RWPE2 (cell line): ENCODE measurements around the gene UNCX.

ENCODE experiments used
- ATAC-seq: fragments of 200-7000 bp; cut with Tn5 transposase; 3 replicates; pipeline ENCODE4 v1.9.1; 2021; ENCODE audit warnings: low read depth
- DNase-seq: peaks from one replicate; pipeline ENCODE4 v3.0.0-alpha.2; 2020; ENCODE audit warnings: low spot score
- H3K27ac ChIP-seq: fragments of 450-650 bp; 2 replicates; pipeline ENCODE4 v1.5.1; 2017; ENCODE audit warnings: mild to moderate bottlenecking; ENCODE audit not compliant: poor library complexity, severe bottlenecking
- H3K27me3 ChIP-seq: fragments of 250-450 bp; sonication (Bioruptor Pico); 2 replicates; pipeline ENCODE4 v1.5.1; 2021; ENCODE audit warnings: mild to moderate bottlenecking, moderate library complexity; ENCODE audit not compliant: insufficient read depth, poor library complexity, severe bottlenecking
- H3K36me3 ChIP-seq: fragments of 250-450 bp; sonication (Bioruptor Pico); 2 replicates; pipeline ENCODE4 v1.5.1; 2020; ENCODE audit warnings: low read depth, mild to moderate bottlenecking, moderate library complexity
- H3K4me1 ChIP-seq: fragments of 250-450 bp; sonication (Bioruptor Pico); 2 replicates; pipeline ENCODE4 v1.5.1; 2021; ENCODE audit warnings: mild to moderate bottlenecking, moderate library complexity; ENCODE audit not compliant: insufficient read depth, poor library complexity, severe bottlenecking
- H3K4me3 ChIP-seq: fragments of 250-450 bp; sonication (Bioruptor Pico); 2 replicates; pipeline ENCODE4 v1.5.1; 2021; ENCODE audit warnings: mild to moderate bottlenecking, moderate library complexity; ENCODE audit not compliant: severe bottlenecking
- H3K9me3 ChIP-seq: fragments of 250-450 bp; sonication (Bioruptor Pico); 2 replicates; pipeline ENCODE4 v1.5.1; 2021; ENCODE audit warnings: mild to moderate bottlenecking, moderate library complexity; ENCODE audit not compliant: severe bottlenecking
- TF ChIP-seq, protein P1 (sequence below): fragments of 450-650 bp; IDR thresholded peaks from one replicate; pipeline ENCODE4 v1.5.1; 2017; ENCODE audit warnings: mild to moderate bottlenecking, moderate library complexity; ENCODE audit not compliant: poor library complexity, severe bottlenecking

Gene UNCX

DNA sequence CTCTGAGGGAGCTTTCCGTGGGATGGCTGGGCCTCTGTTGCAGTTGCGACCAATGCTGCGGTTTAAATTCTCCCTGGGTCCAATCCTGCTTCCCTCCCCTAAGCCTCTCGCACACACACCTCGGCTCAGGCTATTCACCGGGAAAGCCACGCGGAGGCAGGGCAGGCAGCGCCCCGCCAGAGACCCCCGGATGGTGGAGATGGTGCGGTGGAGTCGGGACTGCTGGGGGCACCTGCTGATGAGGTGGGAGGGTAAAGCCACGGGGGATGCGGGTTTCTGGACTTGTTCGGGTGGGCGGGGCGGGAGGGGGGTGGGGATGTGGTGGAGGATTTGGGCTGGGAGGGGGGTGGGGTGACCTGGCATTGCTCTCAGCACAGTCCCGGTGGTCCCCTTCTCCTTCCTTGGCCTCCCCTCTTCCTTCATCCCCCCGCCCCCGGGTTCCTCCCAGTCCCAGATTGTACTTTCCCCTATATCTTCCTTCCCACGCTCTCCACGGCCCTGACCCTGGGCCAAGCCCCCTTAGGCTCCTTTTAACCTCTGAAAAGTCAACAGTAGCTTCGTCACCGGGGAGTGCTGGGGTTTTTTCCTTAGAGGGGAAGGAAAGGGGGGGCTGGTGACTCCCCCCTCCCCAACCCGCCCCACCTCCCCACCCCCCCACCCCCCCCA is 16.4 kb downstream of the UNCX start:
- Histone ChIP-seq H3K4me3 (no peak overlapping the region), H3K27me3 (peaks cover 96% of the 10 kb centered on the region)

DNA sequence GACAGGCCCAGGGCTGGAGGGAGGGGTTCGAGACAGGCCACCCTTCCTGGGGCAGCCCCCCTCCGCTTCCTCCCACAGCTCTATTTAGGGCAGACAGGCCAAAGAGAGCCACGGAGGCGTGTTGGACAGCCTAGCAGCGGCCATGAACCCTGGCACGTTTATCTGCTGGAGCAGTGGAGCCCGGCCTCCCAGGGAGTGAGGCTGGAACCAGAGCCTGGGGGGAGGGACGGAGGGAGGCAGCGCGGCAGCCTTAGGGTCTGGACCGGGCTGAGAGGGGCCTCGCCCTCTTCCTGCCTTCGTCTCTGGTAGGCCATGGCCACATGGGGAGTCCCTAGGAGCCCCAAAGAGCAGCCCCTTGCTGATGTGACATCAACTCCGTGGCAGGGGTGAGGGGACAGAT is 17.1 kb downstream of the UNCX start:
- TF ChIP-seq, protein P1, sequence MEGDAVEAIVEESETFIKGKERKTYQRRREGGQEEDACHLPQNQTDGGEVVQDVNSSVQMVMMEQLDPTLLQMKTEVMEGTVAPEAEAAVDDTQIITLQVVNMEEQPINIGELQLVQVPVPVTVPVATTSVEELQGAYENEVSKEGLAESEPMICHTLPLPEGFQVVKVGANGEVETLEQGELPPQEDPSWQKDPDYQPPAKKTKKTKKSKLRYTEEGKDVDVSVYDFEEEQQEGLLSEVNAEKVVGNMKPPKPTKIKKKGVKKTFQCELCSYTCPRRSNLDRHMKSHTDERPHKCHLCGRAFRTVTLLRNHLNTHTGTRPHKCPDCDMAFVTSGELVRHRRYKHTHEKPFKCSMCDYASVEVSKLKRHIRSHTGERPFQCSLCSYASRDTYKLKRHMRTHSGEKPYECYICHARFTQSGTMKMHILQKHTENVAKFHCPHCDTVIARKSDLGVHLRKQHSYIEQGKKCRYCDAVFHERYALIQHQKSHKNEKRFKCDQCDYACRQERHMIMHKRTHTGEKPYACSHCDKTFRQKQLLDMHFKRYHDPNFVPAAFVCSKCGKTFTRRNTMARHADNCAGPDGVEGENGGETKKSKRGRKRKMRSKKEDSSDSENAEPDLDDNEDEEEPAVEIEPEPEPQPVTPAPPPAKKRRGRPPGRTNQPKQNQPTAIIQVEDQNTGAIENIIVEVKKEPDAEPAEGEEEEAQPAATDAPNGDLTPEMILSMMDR = no peak
- Histone ChIP-seq H3K4me1 (no peaks in the 10 kb centered on the region), H3K4me3 (no peak overlapping the region), H3K36me3 (no peaks in the 10 kb centered on the region), H3K9me3 (no peaks in the 10 kb centered on the region), H3K27me3 (peaks cover 95% of the 10 kb centered on the region), H3K27ac (no peak overlapping the region)
- ATAC-seq (no peak), DNase-seq (no peak)

More for the DNA sequence above, 16.4 kb downstream of the UNCX start:
- H3K36me3 ChIP-seq = no peaks in the 10 kb centered on the region
- ATAC-seq (no peak; the same call in 2 of the 3 replicates), DNase-seq (no peak)
- no peak overlapping the region for H3K27ac ChIP-seq
- no peaks in the 10 kb centered on the region for H3K4me1 ChIP-seq
- H3K9me3 ChIP-seq = no peaks in the 10 kb centered on the region
- TF ChIP-seq, protein P1 = no peak

DNA sequence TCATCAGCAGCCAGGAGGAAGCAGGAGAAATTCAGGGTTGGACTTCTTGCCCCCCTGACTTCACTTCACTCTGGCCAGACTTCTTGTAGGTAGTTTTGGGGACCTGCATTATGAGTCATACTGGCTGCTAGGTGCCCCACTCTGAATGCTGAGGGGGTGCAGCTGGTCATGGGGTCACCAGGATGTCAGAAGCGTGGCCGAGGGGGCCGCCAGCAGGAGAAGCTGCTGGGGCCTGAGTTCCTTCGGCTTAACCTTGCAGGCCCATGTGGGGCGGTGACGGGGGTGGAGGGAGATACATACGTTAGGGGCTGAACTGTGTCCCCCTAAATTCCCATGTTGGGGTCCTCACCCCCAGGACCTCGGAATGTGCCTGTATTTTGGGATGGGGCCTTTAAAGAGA is 18.2 kb downstream of the UNCX start:
- Histone ChIP-seq H3K27me3 (peaks cover 94% of the 10 kb centered on the region), H3K27ac (no peak overlapping the region), H3K4me1 (no peaks in the 10 kb centered on the region), H3K4me3 (no peak overlapping the region), H3K36me3 (no peaks in the 10 kb centered on the region), H3K9me3 (no peaks in the 10 kb centered on the region)
- DNase-seq (no peak), ATAC-seq (no peak)
- TF ChIP-seq, protein P1 = no peak

DNA sequence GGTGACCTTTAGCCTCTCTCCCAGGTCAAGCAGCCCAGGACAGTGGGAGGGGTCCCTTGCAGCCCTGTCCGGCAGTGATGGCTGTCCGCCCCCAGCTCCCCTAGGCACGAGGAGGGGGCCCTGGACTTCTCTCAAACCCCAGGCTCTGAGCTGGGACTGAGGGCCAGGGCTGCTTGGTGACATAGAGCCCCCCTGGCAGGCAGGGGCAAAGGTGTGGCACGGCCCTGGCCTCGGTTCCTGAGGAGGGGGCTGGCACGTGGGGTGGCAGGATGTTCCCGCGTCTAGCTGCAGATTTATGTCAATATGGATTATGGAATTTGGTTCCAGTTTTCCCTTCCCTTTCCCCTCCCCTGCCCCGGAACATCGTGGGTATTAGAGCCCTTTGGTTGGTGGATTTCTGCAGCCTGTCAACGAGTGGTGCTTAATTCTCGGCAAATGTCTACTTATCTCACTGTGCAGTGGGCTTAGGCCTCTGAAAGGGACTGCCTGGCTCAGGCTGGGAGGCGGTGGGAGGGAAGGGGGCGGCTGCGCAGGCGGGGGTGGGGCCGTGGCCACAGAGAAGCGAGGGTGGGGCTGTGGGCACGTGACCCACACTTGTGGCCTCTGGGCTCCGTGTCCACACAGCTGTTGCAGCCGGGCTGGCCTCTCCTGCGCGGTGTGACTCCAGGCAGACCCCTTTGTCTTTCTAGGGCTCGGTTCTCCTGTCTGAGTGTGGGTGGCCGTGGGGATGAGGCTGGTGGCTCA is 19.3 kb downstream of the UNCX start:
- DNase-seq (no peak), ATAC-seq (no peak)
- Histone ChIP-seq H3K36me3 (no peaks in the 10 kb centered on the region), H3K4me3 (no peak overlapping the region), H3K4me1 (no peaks in the 10 kb centered on the region), H3K27ac (no peak overlapping the region), H3K27me3 (peaks cover 94% of the 10 kb centered on the region), H3K9me3 (no peaks in the 10 kb centered on the region)
- TF ChIP-seq, protein P1 = no peak
